ENCODE measurements around the gene HBS1L.

GRCh38 chr6:135088281-135088680, 33.7 kb upstream of the HBS1L start:
- no peak for TF ChIP-seq CTCF (conservative IDR thresholded peaks at IDR 0.05; ENCODE audit: low read length)
- no peak for TF ChIP-seq EZH2phosphoT487 (IDR thresholded peaks at IDR 0.05; ENCODE audit: borderline replicate concordance, low read depth, low read length)
